T-helper 2 cell (primary cell): ENCODE data around the gene CHGA.

Experiments used
- DNase-seq, 5 experiments: peaks; one replicate each; pipeline versions ENCODE4 v3.0.0 to v3.0.0-alpha.2; 2012 to 2022

CHGA gene

DNA sequence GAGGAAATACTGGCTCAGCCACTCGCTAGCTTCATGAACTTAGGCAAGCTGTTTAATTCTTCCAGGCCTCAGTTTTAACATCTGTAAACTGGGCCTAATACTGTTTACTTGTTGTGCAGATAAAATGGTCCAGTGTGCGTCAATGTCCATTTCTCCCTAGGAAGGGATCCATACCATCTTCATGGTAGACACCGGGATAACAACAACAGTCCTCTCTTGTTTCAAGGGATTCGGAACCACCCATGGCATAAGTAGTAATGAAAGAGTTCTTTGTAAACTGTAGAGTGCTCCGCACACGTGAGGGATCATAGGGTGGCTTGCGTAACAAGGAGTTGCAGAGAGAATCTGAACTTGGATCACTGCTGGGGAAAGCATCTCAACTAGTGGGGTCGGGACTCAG, 17.3 kb upstream of the CHGA start:
- no peak for DNase-seq

DNA sequence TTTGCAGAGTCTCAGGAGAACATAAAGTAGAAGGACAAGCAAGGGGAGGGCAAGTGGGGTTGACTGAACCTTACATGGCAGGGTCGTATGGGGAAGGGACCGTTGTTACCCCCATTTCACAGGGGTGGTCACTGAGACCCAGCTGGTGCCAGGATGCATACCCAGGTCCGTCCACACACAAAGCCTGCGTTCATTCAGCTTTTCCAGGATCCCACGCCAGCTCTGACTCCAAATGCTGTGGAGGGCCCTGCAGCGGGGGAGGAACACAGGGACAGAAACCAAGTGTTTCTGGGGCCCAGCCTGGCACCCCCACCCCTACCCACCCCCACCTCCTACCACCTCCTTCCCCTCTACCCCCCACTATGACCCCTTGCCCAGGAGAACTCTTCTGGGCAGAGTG, 16.5 kb upstream of the CHGA start:
- DNase-seq = no peak

DNA sequence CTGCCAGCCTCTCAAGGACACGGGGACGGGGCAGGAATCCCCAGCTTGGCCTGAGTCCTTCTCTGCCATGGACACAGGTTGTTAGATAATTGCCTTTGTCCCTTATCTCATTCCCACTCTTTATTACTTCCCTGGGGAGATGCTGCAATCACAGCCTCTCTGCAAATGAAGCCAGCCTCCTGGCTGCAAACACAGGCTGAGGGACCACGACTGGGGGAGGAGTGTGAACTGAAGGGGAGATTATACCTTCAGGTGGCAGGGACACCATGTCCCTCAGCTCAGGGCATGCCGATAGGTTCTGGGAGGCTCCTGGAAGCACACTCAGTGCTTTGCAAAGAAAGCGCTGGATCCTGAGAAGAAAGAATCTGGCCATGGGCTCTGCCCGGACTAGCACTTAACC, 16.1 kb upstream of the CHGA start:
- no peak for DNase-seq

DNA sequence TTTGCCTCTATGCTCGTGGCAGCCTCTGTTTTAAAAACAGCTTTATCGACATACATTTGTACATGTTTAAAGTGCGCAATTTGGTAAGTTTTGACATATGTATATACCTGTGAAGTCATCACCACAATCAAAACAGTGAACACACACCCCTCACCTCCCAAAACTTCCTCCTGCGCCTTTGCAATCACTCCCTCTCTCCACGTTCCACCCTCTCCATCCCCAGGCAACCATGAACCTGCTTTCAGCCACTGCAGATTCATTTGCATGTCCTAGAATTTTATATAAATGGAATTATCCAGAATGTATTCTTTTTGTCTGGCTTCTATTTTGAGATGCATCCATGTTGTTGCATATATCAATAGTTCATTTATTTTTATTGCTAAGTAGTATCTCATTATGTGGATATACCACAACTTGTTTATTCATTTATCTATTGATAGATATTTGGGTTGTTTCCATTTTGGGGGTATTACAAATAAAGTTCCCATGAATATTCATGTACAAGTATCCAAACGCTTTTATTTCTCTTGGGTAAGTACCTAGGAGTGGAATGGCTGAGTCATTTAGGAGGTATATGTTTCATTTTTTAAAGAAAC, 15.5 kb upstream of the CHGA start:
- no peak for DNase-seq

DNA sequence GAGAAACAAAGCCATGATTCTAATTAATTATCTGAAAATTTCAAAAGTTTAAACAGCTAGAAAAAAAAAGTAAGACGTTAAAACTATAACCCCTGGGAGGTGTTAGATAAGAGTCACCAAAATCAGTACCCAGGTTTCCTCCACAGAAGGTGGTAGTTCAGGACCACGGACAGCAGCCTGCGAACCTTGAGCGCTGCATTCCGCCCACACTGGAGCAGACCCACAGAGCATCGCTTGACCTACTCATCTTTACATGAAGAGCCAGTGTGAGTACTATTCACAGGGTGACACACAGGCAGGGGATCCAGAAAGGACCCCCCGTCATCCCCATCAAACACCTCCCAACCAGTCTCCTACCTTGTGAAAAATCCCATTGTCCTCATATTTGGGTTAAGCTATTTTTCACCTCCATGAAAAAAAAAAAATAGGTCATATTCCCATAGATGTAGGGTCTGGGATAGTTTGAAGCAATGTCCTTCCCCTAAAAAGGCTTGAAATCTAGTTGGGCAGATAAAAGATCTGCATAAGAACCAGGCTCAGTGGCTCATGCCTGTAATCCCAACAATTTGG, 8.8 kb upstream of the CHGA start:
- peak in 2 of 5 experiments; percentile 14 to 30 for DNase-seq

DNA sequence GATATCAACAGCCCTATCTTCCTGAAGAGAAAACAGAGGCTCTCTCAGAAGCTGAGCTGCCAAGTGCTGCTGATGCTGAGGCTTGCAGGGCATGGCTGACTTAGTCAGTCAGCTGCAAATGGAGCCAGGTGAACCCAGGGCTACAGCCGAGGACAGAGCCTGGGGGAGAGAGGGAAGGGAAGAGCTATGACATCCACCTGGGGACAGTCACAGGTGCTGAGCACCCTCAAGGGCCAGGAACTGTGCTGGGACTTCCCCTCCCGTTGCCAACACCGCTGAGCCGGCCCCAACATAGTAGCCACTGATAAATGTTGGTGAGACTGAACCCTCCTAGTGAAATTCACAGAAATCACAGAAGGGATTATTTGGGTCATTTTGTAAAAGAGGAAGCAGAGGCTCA, 6.7 kb upstream of the CHGA start:
- no peak for DNase-seq

DNA sequence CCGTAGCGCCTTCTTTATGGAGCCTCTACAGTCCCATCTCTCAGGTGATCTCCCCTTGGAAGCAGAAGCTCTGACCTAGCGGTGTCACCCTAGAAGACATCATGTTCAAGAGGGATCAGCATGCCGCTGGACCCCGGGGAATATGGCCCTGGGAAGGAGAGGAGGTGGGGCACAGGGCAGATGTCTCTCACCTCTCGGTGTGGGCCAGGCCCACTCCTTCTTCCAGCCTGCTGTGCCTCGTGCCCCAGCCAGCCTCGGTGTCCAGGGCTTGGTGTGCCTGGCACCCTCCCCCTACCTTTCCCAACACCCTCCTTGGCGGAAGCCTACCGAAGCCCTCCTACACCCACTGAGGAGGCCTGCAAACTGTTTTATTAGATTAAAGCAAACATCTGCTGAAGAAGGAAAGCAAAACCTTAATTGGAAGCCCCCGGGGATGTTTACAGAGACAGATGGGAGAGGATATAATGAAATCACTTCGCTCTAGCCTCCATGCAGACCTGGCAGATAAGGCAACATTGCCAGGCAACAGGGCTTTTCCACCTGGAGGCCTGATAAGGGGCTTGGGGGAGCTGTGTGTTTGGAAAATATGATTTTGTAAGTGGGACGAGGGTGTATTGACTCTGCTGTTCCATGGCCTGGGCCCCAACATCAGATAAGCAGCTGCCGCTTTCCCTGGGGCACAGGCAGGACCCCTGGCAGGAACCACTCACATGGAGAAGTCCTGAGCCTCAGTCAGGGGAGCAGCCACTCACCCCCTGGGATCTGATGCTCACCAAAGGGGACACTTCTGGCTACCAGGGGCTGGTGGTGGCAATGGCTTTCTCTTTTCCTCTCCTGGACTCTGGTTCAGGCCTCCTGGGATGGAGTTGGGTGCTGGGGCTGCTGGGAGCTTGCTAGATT, 5.7 kb upstream of the CHGA start:
- DNase-seq = no peak

DNA sequence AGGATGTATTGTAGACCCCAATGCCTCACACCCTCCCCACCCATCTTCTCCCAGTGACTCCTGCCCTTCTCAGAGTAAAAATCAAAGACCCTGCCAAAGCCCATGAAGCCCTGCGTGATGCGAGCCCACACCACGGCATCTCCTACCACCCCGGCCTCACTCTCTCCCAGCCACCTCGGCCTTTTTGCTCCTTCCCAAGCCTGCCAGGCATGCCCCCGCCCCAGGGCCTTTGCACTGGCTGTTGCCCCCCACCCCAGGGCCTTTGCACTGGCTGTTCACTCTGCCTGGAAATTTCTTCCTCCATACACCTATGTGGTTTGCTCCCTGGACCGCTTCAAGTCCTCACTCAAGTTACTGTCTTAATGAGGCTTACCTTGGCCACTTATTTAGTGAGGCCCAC, 5.0 kb upstream of the CHGA start:
- DNase-seq = no peak

DNA sequence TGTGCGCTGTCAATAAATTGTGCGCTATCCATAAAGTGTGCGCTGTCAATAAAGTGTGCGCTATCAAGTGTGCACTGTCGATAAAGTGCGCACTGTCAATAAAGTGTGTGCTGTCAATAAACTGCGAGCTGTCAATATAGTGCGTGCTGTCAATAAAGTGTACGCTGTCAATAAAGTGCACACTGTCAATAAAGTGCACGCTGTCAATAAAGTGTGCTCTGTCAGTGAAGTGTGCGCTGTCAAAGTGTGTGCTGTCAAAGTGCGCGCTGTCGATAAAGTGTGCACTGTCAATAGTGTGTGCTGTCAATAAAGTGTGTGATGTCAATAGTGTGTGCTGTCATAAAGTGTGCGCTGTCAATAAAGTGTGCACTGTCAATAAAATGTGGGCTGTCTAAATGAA, 2.9 kb upstream of the CHGA start:
- no peak for DNase-seq

DNA sequence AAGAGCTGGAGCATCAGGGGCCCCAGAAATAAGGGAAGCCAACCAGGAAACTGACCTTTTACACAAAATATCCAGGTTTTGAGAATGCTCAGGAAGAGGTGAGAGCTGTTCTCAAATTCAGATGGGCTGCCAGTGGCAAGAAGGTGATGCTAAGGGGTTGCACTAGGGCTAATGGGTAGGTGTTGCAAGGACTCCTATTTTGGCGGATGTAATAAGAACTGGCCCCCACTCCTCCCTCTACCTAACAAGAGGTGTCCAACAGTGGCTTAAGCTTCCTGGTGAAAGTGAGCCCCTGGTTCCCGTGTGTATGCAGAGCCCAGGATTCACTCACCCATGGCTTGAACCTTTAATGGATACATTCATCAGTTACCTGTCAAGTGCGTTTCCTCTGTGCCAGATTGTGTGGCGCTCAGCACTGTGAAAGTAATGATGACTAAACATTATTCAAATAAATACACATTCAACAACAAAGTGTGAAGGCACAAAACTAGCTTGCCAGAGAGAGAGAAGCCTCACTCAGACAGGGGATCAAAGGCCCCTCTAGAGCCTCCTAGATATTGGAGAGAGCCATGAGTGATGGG, 705 bp upstream of the CHGA start:
- DNase-seq = no peak

DNA sequence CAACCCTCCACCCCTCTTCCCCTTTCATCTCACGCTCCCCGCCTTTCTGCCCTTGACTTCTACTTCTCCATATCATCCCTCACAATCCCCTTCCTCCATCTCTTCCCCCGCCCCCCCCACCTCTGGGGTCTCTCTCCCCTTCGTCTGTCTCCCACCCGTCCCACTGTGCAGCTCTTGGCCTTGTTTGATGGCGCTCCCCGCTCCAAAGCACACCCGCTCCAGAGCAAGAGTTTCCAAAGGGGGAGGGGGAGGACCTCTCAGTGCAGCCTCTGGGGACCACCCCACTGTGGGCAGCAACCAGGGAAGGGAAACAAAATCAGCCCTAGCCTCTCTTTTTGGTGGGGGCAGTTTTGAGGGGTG, 774 bp downstream of the CHGA start:
- no peak for DNase-seq

DNA sequence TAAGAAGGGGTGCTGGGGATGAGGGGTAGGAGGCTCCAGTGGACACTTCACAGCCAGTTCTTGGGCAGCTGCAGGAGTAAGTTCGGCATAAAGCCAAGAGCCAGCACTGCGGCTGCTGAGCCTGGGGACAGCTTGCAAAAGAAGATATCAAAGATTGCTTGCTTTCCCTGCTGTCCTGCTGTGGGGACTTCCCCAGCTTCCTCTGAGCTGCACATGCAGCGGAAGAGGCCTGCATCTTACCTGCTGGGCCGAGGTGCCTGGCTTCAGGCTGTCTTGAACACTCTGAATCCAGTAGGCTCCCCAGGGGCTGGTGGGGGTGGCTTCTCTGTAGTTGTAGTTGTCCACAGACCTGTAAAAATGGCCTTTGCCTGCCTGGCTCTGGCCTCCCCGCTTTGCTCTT, 1.3 kb downstream of the CHGA start:
- DNase-seq = no peak

DNA sequence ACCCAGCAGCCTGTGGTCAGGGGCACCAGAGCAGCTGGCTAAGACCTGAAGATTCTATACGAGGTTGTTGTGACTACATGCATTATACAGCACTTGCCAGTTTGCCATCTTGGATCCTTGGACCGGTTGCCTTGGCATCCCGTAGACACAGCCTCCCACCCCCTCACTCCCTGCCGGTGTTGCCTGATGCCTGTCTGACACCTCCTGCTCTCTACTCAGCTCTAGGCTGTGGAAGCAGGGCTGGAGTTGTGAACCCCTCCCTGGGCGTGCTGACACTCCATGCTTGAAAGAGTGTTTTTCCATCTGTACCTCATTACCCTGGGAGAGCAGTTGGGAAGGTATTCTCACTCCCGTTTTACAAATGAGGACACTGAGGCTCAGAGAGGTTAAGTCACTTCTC, 2.5 kb downstream of the CHGA start:
- no peak for DNase-seq

DNA sequence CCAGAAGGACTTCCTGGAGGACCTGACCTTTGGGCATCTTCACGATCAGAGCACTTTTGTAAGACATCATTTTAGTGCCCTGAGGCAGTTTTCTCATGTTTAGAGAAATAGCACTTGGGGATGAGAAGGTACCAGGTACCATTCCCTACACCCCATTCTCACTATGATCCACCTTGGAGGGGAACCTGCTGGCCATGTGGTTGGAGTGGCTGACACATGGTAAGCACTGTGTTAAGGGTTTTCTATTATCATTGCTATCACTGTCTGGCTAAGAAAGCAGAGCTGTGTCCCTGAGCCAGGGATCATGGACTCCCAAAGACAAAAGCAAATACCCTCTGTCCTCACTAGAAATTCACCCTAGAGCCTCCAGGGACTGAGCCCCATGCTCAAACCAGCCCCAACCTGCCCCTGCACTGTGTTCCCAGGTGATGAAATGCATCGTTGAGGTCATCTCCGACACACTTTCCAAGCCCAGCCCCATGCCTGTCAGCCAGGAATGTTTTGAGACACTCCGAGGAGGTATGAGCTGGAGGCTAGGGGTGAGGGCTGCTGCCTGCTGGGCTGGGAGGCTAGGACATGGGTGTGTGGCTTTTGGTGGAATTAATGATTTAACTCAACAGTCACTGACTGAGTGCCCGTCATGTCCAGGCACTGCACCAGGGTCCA, 3.4 kb downstream of the CHGA start:
- no peak for DNase-seq

DNA sequence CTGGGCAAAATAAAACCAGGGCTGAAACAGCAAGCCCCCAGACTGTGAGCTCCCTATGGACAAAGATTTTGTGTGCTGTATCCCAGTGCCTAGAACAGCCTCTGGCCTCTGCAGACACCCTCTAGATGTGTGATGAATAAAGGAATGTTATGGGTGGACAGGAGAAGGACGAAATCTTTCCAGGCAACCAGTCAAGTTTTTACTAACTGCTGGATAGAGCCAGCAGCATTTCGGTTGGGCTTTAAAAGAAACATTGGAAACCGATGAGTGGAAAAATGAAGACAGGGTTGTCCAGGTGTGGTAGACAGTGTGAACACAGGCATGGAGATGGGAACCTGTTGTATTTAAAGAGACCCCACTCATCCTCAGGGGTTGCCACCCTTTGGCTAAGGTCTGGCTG, 4.0 kb downstream of the CHGA start:
- DNase-seq = no peak

DNA sequence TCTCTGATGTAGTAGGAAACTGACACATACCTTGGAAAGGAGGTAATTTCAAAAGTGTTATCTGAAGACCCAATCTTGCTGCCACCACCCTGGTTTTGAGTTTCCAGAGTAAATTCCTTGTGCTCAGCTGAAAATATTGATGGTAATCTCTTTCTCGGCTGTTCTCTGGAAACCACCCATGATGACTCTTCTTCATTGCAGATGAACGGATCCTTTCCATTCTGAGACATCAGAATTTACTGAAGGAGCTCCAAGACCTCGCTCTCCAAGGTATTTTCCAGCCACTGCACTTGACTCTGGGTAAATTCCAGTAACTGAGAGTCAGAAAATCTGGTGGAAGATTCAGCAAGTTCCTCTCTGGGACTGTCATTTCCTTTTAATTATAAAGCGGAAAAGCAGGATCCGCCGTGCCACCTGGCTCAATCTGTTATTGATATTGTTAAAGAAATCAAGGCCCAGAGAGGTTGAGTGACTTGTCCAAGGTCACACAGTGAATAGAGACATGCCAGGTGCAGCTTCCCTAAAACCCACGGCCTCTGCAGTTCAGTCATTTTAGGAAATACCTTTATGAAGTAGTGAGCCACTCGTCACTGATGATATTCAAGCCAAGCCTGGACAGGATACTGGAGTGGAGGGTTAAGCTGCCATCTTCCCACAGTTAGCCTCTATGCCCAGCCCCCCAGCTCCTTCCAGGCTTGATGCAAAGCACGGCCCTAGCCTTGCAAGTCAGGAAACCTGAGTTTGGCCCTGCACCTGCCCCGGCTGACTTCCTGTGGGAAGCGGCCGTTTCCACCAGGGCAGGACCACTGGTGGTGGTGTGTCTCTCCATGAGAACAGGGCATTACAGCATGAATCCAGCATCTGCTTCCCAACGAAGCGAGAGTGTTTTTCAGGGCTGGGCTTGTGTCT, 4.7 kb downstream of the CHGA start:
- DNase-seq = no peak

DNA sequence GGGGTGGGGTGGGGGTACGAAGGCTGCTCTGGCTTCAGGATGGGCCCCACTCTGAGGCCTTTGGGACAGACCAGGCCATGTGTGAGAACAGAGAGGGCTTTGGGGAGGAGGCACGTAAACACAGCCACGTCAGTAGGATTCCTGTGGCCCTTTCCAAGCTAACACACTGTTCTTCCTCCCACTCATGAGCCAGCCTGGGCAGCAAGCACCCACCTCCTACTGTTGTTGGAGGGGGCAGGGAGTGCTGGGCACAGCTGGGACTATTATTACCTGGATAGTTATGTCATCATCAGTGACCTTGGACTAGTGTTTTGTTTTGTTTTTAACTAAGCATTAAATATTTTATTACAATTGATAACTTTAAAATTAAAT, 5.3 kb downstream of the CHGA start:
- DNase-seq = no peak

DNA sequence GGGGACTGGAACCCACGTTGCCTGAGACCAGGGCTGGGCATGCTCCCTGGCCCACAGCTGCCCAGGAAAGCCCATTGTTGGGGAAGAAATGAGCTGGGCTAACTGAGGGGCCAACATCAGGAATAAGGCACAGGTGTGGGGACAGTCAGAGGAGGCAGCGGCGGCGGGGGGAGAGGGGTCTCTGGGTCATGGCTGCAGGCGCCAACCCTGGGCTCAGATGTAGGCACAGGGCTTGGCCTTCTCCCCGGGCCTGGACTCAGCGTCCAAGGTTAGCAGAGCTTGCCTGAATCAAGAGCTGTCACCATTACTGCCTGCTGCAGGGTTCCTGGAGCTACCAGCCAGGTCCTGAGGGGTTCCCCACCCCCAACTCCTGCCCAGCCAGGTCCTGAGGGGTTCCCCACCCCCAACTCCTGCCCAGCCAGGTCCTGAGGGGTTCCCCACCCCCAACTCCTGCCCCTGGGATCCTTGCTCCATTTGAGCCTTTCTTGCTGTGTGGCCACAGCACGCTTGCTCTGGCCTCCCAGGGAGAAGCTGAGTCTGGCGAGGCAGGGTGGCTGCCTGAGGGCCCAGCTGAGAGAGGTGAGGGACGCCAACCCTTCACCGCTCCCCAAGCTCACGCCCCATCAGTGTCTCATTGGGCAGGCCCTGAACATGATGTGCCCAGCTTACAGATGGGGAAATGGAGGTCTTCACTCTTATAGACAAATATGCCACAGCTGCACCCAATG, 6.2 kb downstream of the CHGA start:
- DNase-seq = no peak

DNA sequence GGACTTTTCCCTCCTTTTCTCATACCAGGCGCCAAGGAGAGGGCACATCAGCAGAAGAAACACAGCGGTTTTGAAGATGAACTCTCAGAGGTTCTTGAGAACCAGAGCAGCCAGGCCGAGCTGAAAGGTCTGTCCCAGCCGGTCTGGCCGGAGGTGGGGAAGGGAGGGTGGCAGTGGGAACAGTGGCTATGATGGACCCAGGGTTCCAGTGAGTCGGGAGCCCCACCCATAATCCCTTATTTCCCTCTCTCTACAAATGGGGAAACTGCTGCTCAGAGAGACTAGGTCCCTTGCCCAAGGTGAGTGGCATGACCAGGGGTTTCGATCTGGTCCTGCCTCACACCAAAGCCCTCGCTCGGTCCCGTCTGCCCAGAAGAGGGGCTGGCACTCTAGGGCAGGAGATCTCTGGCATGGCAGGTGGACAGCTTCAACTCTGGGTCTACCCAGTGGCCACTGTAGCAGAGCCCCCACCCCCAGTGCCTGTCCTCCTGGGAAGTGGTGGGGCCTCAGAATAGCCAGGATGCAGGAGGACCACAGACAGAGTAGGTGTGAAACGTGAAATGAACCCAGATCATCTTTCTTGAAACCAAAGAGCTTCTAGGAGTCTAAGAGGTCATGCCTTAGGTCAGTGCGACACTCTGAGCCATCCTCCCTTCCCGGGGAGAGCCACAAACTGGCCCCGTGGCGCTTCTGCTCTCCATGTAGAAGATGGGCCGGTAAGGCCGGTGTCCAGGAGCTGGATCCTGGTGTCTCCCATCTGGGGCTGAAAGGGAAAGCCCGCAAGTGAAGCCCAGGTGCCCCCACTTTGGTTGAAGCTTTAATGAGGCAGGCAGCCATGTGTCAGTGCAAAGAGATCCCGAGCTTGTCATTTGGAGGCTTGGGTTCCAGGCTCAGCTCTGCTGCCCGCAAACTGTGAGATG, 7.0 kb downstream of the CHGA start:
- no peak for DNase-seq
